HG03159 (cell line): ENCODE data around the gene MAST3.
A peak's percentile ranks its signal among the peaks of the same experiment; 100 is the strongest.
"Not testable (repeated sequence)": the region's sequence is repeated elsewhere in the genome, so short reads cannot be mapped to it uniquely, and the experiment has no call there.

Experiments used
- ATAC-seq: cut with Tn5 transposase; IDR thresholded peaks from one replicate; pipeline ENCODE4 v1.9.1; 2021; ENCODE audit warnings: mild to moderate bottlenecking, moderate library complexity; ENCODE audit not compliant: unreplicated experiment

Gene MAST3

DNA sequence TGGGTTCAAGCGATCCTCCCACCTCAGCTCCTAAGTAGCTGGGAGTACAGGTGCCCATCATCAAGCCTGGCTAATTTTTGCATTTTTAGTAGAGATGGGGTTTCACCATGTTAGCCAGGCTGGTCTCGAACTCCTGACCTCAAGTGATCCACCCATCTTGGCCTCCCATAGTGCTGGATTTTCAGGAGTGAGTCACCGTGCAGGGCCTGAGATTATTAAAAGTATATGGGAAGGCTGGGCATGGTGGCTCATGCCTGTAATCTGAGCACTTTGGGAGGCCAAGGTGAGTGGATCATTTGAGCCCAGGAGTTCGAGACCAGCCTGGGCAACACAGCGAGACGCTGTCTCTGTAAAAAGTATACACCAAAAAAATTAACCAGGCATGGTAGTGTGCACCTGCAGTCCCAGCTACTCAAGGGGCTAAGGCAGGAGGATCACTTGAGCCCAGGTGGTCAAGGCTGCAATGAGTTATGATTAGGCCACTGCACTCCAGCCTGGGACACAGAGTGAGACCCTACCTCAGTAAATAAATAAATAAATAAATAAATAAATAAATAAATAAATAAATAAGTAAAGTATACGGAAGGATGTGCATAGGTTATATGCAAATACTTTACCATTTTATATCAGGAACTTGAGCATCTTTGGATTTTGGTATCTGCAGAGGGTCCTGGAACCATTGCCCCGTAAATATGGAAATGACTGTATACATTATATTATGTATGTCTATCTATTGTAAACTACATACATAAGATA is 11.7 kb upstream of the MAST3 start:
- ATAC-seq: no peak

DNA sequence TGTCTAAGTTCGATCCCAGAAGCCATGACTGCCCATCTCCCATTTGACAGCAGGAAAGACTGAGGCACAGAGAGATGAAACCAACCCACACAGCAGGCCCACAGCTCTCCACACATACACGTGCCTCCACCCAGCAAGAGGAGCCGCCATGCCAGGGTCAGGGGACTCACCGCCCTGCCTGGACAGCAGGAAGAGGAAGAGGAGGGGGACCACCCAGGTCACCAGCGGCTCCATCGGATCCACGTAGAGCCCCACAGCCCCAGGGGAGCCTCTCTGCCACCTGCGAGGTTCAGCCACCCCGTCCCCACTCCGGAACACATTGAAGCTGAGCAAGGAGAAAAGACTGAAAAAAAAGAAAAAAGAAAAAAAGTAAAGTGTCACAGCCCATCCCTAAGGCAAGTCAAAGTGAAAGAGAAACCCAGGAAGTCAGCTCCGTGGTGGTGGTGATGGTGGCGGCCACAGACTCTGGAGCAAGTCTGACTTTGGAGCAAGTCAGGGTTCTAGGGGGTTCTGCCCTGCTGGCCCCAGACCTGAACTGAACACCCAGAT is 10.9 kb upstream of the MAST3 start, which contains the start of gene IL12RB1:
Gene IL12RB1, minus strand, starts transcription at position 345 of the 549 bp plus-strand sequence. Its CDS starts 111 bp downstream, at position 234.
- ATAC-seq: peak; percentile 50

DNA sequence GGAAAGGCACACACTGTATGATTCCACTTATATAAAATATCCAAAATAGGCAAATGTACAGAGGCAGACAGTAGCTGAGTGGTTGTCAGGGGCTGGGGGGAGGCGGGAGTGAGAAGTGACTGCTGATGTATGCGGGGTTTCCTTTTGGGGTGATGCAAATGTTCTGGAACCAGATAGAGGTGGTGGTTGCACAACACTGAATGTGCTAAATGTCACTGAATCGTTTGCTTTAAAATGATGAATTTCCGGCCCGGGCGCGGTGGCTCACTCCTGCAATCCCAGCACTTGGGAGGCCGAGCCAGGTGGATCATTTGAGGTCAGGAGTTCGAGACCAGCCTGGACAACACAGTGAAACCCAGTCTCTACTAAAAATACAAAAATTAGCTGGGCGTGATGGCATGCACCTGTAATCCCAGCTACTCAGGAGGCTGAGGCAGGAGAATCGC is 8.5 kb upstream of the MAST3 start:
- not testable (repeated sequence) for ATAC-seq

DNA sequence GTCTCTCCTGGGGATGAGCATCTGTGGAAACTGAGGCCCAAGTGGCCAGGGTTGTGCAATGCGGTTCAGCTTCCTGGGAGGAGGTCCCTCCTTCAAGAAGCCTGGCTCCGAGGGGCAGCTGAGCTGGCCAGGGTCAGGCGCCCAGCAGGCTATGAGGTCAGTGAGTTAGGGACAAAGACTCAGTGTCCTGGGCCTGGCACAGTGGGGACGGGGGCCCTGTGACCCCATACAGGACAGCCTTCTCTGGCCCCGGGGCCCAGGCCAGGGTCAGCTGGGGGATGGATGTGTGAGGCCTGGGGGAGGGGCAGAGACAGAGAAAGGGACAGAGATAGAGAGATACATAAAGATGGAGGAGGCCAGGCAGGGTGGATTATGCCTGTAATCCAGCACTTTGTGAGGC is 7.9 kb upstream of the MAST3 start:
- no peak for ATAC-seq

DNA sequence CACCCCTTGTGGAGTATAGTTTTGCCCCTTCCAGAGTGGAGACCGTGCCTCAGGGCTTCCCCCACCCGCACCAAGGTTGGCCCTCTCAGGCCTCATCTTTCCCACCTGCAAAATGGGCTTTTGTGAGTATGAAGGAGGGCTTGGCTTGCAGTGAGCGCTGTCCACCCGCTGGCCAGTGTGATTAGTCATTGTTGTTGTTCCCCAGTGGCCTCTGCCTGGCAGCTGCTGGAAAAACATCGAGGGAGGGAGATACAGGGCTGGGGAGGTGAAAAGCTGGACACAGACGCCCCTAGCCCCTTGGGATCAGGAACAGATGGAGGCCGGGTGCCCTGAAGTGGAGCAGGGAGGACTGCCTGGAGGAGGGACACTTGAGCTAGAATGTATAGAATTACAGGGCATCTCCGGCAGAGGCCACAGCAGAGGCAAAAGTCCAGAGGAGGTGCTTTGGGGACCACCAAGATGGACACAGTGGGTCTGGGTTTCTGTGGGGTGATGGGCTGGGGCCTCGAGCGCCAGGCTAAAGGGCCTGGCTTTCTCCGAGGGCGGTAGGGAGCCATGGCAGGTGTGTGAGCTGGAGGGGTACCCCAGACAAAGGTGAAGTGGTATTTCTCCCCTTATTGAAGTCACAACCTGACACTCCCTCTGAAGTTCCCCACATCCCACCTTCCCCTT is 6.9 kb upstream of the MAST3 start:
- ATAC-seq: no peak

DNA sequence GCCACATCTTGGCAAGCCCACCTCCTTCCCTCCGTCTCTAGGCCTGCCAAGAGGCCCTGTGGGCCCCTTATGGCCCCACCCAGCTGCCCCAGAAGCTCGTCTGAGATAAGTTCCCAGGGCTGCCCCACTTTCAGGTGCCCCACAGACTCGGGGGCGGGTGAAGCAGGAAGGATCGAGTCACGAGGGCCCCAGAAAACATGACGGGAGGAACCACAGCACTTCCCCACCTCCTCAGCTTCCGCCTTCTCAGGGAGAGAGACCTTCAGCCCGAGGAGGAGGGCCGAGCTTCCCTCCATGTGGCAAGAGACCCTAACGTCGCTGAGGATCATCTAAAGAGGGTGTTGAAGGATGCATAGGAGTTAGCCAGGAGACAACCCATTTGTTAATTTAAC is 6.4 kb upstream of the MAST3 start:
- no peak for ATAC-seq

DNA sequence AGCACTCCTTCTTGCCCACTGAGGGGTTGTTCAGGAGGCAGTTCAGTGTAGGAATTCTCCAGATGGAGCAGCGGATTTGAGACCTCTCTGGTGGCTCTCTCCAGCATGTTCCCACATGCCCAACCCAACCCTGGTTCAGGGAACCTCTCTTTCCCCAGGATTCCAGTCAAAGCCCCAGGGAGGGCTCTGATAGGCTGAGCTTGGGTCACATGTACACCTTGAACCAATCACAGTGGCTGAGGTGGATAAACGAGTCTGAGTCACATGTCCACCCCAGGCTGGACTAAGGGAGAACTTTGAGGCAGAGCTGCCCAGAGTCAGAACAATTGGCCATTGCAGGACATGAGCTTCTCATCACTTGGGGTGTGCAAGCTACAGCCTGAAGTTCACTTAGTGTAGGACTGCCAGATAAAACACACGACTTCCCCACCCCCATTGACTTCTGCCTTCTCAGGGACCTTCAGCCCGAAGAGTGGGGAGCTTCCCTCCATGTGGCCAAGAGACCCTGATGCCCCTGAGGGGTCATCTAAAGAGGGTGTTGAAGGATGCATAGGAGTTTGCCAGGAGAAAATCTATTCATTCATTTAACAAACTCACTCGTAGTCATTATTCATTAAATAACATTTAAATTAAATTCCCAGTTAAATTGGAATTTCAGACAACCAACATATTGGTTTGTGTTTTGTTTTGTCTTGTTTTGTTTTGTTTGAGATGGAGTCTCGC is 4.0 kb upstream of the MAST3 start:
- ATAC-seq: no peak

DNA sequence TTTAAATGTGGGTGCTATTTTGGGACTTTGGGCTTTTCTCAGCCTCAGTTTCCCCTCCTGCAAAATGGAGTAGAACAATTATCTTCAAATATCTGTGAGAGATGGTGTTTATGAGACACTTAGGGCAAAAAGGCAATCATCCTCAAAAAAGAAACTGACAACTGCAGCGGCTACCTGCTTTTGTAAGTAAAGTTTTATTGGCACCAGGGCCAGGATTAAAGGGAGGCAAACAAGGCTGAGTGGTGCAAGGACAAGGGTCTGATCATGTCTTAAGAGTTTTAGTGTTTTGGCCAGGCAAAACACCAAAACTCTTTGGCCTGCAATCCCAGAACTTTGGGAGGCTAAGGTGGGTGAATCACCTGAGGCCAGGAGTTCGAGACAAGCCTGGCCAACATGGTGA is 1.3 kb upstream of the MAST3 start:
- no peak for ATAC-seq

DNA sequence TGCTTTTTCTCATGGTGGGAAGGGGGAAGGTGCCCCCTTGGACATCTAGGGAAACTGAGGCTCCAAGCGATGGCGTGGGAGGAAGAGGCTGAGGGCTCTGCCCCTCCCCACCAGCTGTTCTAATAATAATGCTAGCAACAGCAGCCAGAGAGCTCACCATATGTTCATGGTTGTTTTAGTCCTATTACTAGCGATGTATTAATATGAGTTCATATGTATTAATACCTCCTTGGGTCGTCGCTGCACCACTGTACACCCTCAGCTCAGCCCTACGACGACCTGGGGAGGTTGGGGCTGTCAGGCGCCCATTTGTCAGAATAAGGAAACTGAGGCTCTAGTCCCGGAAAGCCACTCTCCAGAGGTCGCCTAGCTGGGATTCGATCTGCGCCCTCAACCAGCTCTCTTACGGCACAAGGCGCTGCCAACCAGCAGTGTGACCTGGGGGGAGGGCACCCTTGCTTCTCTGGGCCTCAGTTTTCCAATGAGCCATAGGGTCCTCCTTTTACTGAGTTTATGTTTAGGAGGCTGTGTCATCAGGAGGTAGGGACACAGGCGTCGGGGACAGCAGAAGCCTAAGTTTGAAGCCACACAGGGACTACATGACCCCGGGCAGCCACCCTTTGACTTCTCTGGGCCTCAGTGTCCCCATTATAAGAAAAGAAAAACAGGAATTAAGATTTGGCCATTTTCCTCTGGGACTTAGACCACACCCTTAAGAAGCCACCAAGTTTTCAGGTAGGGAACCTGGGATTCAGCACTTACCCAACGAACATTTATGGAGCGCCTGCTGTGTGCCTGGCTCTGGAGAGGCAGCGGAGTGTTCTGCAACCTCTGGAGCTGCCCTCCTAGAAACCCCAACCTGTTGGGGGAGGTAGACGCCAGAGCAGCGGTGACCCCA is 664 bp downstream of the MAST3 start:
- peak; percentile 9 for ATAC-seq

DNA sequence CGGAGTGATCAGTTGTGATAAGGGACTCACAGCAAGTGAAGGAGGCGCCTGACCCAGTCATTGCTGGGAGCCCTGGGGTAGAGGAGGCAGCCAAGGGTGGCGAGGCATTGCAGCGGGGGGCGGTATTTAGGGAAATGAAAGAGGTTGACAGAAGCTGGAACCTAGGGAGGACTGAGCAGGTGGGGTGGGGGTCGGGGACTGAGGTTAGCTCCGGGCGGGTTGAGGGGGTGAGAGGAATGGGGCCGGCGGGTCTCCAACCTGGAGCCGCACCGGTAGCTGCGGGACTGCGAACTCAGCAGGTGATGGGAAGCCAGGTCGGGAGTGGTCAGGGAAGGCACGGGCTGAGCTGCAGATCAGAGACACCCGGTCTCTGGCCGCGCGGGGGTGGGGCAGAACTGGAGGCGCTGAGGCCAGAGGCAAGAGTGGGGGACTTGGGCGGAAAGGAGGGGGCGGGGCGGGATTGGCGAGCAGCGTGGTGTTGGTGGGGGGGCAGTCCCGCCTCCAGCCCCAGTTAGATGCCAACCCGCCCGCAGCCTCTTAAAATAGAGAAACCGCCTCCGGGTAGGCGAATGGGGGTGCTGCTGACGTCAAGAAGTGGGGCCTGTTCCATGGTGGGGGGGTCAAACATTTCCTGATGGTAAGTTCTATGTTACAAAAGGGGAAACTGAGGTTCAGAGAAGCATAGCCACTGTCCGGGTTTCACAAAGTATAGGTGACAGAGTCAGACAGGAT is 1.5 kb downstream of the MAST3 start:
- ATAC-seq: peak; percentile 55

DNA sequence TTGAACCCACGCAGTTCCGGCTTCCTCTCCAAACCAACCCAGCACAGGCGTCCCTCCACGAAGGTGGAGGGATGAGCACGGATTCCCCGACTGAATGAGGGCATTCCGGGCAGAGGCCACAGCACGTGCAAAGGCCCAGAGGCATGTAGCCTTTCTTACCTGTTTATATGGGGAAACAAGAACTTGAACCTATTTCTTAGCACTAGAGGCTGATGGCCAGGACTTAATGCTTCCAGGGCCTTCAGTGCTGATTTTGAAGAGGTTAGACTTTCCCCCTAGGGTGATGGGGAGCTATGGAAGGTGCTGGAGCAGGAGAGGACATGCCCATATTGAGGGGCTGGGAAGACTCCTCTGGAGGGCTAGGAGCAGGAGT is 2.0 kb downstream of the MAST3 start:
- no peak for ATAC-seq

DNA sequence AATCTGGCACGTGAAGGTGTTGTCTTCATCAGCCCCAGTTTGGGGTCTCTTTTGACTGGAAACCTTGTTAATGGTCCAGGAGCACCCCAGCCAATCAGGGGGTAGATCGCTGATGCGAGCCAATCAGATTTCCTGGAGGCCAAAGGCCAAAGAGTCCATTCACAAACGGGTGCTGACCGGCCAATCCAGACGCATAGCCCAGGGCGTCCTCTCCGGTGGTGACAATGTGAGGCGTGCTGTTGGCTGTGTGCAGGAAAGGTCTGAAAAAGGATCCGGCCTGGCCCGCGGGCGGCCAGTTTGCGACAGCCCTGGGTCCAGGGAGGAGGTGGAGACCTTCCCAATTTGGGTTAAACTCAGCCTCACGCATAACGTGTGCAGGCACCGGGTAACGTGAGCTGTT is 3.1 kb downstream of the MAST3 start:
- ATAC-seq: no peak

DNA sequence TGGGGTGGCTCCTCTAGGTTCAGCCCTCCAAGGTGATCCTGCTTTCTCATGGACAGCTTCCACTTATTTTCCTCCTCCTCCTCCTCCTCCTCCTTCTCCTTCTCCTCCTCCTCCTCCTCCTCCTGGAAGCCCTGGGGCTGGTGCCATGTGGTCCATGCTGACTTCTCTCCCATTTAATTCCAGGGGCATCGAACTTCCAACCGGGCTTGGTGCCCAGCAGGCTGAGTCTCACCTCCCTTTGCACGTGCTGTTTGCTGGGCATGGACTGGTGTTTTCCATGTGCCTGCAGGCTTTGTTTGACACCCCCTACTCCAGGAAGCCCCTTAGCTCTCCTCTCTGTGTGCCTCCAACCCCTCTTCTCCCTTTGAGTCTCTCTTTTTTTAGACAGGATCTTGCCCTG is 3.7 kb downstream of the MAST3 start:
- no peak for ATAC-seq

DNA sequence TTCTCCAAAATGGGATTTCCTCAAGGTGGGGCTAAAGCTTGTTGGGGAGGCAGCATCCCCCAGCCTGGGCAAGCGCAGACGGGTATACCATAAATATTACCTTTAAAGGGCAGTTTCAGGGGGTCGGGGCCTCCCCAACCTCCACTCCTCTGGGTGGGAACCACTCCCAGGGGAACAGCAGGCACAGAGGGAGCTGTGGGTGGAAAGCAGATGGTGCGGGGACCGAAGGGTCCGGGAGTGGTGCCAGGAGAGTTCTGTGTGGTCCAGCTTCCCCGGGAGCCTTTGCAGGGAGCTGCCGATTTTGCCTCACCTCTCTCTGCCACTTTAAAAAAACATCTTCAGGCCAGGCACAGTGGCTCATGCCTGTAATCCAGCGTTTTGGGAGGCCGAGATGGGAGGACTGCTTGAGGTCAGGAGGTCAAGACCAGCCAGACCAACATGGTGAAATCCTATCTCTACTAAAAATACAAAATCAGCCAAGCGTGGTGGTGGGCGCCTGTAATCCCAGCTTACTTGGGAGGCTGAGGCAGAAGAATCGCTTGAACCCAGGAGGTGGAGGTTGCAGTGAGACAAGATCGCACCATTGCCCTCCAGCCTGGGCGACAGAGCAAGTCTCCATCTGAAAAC is 5.5 kb downstream of the MAST3 start:
- ATAC-seq: no peak

DNA sequence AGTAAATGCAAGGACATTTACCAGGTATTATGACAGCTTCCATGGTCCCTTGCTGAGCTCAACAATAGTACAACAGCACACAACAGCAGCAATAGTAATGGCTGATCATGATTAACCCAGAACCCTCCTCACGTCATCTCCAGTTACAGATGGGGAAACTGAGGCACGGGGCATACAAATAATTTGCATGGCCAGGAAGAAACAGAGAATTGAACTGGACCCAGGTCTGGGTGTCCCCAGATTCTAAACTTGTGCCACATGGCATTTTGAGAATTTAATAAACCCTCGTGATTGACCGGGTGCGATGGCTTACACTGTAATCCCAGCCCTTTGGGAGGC is 7.2 kb downstream of the MAST3 start:
- no peak for ATAC-seq

DNA sequence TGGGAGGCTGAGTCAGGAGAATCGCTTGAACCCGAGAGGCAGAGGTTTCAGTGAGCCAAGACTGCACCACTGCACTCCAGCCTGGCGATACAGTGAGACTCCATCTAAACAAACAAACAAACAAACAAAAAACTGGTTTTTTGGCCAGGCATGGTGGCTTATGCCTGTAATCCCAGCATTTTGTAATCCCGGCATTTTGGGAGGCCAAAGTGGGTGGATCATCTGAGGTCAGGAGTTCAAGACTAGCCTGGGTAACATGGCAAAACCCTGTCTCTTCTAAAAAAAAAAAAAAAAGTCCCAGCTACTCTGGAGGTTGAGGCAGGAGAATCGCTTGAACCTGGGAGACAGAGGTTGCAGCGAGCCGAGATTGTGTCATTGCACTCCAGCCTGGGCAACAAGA is 7.7 kb downstream of the MAST3 start:
- ATAC-seq: not testable (repeated sequence)

DNA sequence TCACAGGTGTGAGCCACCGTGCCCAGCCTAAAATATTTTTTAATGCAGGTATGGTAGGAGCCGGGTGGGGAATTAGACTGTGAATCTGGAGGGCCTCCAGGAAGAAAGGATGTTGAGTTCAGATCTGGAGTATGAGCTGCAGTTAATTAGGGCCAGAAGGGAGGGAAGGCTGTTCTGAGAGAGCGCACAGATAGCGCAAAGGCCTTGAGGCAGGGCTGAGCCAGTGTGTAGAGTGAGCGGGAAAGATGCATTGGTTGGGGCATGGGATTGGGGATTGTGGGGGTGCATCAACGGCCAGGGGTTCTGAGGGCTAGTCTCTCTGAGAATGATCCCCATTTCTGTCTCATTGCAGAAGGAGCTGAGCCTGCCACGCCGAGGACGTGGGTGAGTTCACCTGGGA is 9.7 kb downstream of the MAST3 start:
- no peak for ATAC-seq

DNA sequence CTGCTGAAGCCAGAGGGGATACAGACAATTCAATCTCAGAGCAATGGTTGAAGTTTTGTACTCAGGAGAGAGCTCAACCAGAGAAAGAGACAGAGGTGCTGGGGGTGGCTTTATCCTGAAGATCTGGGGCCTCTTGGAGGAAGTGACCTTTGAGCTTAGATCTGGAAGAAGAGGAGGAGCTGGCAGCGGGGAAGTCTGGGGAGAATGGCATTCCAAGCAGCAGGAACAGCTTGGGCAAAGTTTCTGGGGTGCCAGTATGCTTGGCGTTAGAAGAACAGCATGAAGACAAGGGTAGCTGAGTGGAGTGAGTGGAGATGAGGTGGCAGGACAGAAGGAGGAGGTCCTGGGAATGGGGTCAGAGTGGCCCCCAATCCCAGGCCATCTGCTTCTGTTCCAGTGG is 11.3 kb downstream of the MAST3 start:
- no peak for ATAC-seq

DNA sequence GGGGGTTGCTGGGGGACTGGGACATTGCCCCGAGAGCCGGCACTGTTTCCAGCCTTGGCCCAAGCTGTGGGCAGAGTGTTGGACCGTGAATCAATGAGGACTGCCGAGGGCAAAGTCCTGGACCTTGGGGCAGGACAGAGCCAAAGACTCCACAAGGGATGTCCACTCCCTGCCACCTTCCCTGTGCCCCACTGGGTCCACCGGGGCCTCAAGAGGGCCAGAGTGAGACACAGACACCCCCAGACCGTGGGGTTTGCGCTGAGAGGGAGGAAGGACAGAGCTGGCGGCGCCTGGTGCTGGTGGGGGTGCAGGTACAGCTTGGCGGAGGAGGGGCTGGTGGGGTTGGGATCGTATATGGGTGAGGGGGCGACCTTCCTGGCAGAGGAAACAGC is 11.8 kb downstream of the MAST3 start:
- no peak for ATAC-seq
